Neutrophil (primary cell): ENCODE results near the gene ID4.

Experiments
- H3K27ac ChIP-seq: fragments of 200-600 bp; sonication (generic); 2 replicates; pipeline ENCODE4 v1.5.1; 2016; ENCODE audit warnings: mild to moderate bottlenecking, moderate library complexity
- H3K27me3 ChIP-seq: fragments of 200-600 bp; sonication (generic); 2 replicates; pipeline ENCODE4 v1.6.0; 2016; ENCODE audit warnings: mild to moderate bottlenecking
- H3K36me3 ChIP-seq: fragments of 200-600 bp; sonication (generic); 2 replicates; pipeline ENCODE4 v1.5.1; 2017
- H3K4me1 ChIP-seq, 2 experiments: fragments of 200-600 bp in 1 of 2; sonication (generic) in 1 of 2; 1 replicate in 1 of 2; 2 replicates in 1 of 2; pipeline versions ENCODE4 v1.5.1 to v1.6.1; 2013 to 2016; ENCODE audit warnings: low read depth in 1 of 2, low read length in 1 of 2, mild to moderate bottlenecking in 1 of 2, moderate library complexity in 1 of 2; ENCODE audit not compliant: control insufficient read depth in 1 of 2, insufficient read depth in 1 of 2
- H3K4me3 ChIP-seq, 2 experiments: fragments of 200-600 bp in 1 of 2; sonication (generic) in 1 of 2; 1 replicate in 1 of 2; 2 replicates in 1 of 2; pipeline ENCODE4 v1.5.1; 2013 to 2016; ENCODE audit warnings: low read depth in 1 of 2, low read length in 1 of 2, mild to moderate bottlenecking in 1 of 2, moderate library complexity in 1 of 2
- H3K9me3 ChIP-seq: fragments of 200-600 bp; sonication (generic); 2 replicates; pipeline ENCODE4 v1.5.1; 2016
- CTCF ChIP-seq: fragments of 200-600 bp; sonication (generic); IDR thresholded peaks from 2 replicates; pipeline ENCODE4 v1.5.1; 2016; ENCODE audit warnings: antibody characterized with exemption

Gene ID4

GRCh38 chr6:19824058-19824807 is 12.9 kb upstream of the ID4 start:
- Histone ChIP-seq H3K27me3 (no peaks in the 10 kb centered on the region), H3K9me3 (no peaks in the 10 kb centered on the region), H3K4me3 (no peak overlapping the region), H3K36me3 (no peaks in the 10 kb centered on the region), H3K27ac (no peak overlapping the region), H3K4me1 (no peaks in the 10 kb centered on the region)
- no peak for TF ChIP-seq CTCF

DNA sequence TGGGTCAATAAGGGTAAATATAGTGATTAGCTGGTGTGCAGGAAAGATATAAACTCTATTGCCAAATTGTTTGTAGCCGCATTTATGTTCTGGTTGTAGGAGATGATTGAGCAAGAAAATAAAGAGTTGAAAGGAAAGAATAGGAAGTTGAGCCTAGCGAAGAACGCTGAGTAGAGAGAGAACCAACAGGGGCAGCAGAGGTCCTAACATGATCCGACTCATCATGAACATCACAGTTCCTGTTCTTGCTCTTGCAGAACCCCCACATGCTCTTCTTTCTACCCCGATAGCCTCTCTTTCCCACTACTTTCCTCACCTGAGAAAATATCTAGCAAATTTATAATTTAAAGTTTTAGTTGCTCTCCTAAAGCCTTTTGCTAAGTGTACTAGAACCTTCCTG is 9.9 kb upstream of the ID4 start:
- H3K27me3 ChIP-seq, result peaks cover 12% of the 10 kb centered on the region
- TF ChIP-seq CTCF, result no peak
- no peaks in the 10 kb centered on the region for H3K36me3 ChIP-seq
- H3K4me3 ChIP-seq, result no peak overlapping the region
- no peaks in the 10 kb centered on the region for H3K9me3 ChIP-seq
- H3K27ac ChIP-seq, result no peak overlapping the region
- no peaks in the 10 kb centered on the region for H3K4me1 ChIP-seq

GRCh38 chr6:19827903-19828302 is 9.3 kb upstream of the ID4 start:
- Histone ChIP-seq H3K9me3 (no peaks in the 10 kb centered on the region), H3K4me3 (no peak overlapping the region), H3K27me3 (peaks cover 18% of the 10 kb centered on the region), H3K36me3 (no peaks in the 10 kb centered on the region), H3K4me1 (no peaks in the 10 kb centered on the region), H3K27ac (no peak overlapping the region)
- TF ChIP-seq CTCF, result no peak

- no peaks in the 10 kb centered on the region for H3K9me3 ChIP-seq
- peaks cover 41% of the 10 kb centered on the region for H3K27me3 ChIP-seq
- H3K4me1 ChIP-seq, result no peaks in the 10 kb centered on the region
- no peaks in the 10 kb centered on the region for H3K36me3 ChIP-seq
- TF ChIP-seq CTCF, result no peak
- H3K4me3 ChIP-seq, result no peak overlapping the region
- no peak overlapping the region for H3K27ac ChIP-seq
Observed at GRCh38 chr6:19830171-19830570, 7.0 kb upstream of the ID4 start.

DNA sequence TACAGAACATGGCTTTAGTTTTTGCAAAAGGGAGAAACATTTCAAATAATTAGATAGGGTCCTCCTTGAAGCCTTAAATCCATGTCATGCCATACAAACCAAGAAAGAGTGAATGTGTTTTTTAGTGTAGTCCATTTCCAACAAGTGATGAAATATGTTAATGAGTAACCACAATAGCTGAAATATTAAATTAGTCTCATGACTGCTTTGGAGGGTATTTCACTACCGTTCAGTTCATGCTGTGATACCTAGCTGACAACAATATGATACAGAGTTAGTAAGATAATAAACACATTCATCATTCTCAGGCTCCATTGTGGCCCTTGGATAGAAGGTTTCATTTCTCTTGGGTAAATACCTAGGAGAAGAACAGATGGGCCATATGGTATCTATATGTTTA is 5.8 kb upstream of the ID4 start:
- H3K4me3 ChIP-seq, result no peak overlapping the region
- H3K27me3 ChIP-seq, result peaks cover 52% of the 10 kb centered on the region
- TF ChIP-seq CTCF, result no peak
- H3K27ac ChIP-seq, result no peak overlapping the region
- no peaks in the 10 kb centered on the region for H3K4me1 ChIP-seq
- H3K36me3 ChIP-seq, result no peaks in the 10 kb centered on the region
- no peaks in the 10 kb centered on the region for H3K9me3 ChIP-seq
